ENCODE measurements around the gene MBOAT2.

Gene MBOAT2

DNA sequence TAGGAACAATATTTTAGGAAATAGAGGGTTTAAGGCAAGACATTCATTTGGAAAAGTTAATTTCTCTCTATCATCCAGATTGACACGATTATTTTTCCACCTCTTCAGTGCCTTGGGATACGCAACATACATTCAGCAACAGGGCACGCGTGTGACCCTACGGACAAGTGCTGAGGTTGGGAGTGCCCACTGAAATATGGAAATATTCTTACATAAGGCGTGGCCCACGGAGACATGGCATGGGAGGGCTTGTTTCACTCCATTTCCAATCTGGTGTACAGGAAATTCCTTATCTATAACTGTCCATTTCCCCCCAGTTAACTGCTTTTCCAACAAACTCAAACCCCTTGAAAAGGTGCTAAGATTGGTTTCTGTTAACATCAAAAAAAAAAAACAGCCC is 145.2 kb downstream of the MBOAT2 start:
- DNase-seq (ENCODE audit: low spot score), result no peak

DNA sequence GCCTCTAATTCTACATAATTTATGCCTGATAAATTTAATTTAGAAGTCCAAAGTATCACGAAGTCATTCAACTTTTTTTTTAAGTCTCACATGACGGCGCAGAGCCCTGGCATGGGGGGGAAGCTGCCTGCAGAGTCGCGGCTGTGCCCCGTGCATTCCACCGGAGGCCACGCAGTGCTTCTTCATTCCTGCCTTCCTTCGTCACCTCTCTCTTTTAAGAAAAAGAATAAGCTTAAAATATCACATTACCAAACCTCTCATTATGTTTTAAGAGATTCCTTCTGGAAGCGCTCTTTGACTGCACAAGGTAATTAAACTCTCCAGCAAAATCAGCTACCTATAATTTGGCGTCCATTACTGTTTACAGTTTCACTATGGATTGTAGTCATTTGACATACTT is 145.8 kb downstream of the MBOAT2 start:
- no peak for DNase-seq (ENCODE audit: low spot score)

DNA sequence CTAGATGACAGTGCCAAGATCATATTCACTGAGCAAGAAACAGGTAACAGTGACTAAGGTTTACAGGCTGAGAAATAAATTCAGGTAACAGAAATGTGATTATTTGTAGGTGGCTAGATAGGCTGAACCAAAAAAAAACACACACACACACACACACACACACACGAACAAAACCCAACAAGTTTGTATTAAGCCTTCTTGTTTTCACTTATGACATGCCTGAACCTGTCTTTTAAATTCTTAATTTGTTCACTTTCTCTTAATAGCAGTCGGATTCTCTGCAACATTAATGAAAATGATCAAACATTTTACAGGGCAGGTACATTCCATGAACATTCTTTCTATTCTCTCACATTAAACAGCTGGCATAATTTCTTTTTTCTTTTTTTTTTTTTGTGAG is 147.3 kb downstream of the MBOAT2 start:
- no peak for DNase-seq (ENCODE audit: low spot score)

DNA sequence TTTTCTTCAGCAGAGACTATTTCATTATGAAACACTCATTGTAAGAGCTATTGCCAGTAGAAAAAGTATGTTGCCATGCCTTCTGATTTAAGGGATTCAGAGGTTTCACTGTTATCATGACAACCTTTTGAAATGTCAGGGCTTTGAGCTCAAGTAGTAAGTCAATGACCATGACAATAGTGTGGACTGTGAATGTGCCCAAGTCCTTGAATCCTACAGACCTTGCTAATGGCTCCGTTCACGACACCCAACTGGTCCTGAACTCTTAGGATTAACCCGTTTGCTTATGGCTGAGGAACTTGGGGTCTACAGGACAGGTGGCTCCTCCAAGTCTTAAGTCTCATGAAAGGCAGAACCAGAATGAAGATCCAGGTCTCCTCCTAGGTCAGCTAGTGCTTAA is 148.5 kb downstream of the MBOAT2 start:
- no peak for DNase-seq (ENCODE audit: low spot score)

DNA sequence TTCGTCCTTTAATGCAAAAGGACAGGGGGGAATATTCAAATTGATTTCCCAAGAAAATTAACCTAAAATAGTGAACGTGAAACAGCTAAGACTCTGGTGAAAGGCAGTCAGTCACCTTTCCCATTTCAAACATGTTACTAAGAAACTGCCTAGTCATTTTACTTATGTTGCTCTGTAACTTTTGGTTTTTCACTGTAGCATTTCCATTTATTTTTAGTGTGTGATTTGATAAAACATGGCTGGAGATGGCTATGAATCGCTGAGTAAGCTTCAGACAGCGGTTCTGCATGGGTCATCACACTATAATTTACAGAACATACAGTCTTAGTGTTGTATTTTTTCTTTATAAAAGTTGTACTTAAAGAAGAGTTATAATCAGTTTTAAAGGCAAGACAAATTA is 150.1 kb downstream of the MBOAT2 start:
- DNase-seq (ENCODE audit: low spot score), result no peak

DNA sequence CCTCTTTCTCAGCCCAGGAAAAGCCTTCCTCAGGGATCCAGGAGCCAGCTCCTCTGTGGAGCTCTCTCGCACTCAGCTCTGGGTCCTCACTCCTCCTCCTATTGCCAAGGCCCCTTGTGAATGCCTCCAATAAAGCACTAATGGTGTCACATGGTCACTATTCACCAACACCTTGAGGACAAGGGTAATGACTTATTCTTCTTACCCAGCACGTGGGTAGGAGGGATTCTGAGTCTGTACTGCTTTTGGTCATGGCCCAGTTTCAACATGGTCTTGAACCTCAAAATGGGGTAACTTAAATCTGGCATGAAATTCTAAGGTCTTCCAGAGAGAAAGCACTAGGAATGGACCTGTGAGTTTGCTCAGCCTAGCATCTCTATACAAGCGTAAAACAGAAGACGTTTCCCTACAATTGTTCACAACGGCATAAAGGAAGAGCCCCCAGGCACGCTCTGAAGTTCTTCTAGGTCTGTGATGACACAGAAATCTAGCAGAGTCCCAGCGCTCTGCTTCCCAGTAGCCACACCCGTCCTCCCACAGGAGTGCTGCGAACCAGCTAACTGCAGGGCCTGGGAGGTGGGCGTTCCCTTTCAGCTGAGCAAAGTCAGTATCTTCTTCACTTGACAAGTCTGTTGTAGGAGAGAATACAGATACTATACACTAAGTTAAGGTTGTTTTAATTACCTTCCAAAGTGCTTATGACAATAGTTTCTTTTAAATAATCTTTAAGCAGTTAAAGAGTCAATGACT is 151.5 kb downstream of the MBOAT2 start:
- DNase-seq (ENCODE audit: low spot score), result no peak

DNA sequence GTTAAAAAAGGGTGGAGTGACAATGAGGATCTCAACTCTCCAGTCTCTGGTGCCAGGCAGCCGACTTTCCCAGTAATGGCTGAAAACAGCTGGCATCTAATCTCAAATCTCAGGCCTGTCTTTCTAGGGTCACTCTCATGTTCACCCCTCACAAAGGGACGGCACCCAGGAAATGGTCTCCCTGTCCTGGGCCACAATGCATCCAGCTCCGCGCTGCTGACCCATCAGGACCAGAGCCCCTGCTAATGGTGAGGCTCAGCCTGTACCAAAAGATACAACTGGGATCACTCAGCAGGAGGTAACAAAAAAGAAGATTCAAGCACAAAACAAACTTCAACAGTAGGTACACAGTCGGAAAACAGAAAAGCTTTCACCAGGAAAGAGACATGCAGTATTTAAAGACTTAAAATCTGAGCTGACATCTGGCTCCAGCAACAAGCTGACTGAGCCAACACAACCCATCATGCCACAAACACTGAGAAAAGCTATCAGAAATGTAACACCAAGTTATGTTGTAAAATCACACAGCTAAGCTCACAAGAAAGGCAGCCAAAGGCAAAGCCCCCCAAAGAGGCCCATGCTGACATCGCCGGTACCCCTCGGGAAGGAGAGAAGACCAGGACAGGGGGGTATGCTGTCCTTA is 152.5 kb downstream of the MBOAT2 start:
- DNase-seq (ENCODE audit: low spot score), result no peak

DNA sequence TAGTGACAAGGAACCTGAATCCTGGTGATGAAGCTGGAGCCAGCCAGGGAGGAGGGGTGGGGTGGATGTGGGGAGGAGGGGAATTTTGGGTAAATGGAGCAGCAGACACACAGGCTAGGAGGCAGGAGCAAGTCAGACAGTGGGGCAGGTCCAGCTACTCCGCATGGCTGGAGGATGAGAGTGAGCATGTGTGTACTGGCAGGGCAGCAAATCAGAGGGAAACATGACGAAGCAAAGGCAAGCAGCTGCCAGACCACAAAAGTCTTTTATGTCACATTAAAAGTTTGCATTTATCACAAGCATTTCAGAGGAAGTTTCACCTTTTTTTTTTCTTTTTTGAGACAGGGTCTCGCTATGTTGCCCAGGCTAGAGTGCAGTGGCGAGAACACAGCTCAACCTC is 154.2 kb downstream of the MBOAT2 start:
- DNase-seq (ENCODE audit: low spot score), result no peak

DNA sequence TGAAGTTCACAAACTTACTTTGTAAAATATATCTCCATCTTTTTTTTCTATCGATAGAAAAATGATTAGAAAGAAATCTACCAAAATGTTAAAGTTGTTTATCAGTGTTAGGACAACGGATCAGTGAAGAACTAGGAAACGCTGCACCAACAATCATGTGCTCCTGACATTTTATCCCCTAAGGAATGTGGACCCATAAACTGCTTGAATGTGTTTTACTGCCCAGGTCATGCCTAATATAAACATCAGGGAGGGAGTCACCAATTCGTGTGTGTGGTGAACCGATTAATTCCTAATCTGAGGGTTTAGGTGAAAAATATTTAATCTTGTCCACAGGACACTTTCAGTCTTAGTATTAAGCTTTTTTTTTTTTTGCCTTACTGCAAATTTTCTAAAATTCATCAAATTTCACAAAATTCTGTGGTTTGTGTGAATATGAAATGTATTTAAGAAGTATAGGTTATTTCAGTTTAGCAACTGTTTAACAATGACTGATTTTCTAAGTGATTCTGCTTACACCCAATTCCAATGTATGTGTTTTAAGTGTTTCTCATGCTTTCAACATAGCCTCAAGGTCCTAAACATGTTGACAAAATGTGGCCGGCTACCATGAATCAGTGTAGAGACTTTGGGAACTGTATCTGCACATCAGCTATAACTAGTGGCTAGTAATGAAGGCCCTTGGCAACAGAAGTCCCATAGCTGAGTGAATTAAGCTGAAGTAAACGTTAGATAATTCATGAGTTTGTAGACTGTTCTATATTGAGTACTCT is 155.0 kb downstream of the MBOAT2 start:
- no peak for DNase-seq (ENCODE audit: low spot score)

DNA sequence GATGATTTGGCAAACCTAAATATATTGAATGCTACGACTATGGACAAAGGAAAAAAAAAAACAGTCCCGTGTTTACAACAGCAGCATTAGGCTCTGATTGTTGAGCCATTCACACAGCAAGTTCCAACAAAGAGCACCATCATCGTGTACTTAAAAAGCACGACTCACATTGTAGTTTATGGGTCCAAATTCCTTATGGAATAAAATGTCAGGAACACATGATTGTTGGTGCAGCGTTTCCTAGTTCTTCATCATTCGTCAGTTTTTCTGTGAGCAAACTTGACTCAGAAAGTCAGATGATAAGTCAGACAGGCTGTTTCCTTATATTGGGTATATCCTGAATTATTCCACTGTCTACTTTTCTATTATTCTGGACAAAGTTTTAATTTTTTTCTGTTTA is 156.1 kb downstream of the MBOAT2 start:
- no peak for DNase-seq (ENCODE audit: low spot score)

DNA sequence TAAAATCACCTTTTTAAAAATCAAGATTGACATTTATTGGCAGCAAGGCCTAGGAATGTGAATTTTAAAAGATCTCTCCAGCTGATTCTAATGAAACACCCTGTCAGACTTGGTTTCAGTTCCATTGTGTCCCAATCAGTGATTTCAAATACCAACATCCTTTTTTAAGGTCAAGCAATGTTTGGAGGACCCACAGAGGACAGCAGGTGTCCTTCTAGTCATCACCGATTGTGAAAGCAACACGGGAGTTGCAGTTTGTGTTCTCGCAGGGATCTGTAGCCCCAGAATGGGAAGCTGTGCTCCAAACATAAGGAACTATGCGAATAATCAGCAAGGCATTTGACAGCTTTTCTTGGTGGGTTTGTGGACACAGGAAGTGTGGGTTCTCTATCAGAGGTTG is 161.6 kb downstream of the MBOAT2 start:
- DNase-seq (ENCODE audit: low spot score), result no peak

DNA sequence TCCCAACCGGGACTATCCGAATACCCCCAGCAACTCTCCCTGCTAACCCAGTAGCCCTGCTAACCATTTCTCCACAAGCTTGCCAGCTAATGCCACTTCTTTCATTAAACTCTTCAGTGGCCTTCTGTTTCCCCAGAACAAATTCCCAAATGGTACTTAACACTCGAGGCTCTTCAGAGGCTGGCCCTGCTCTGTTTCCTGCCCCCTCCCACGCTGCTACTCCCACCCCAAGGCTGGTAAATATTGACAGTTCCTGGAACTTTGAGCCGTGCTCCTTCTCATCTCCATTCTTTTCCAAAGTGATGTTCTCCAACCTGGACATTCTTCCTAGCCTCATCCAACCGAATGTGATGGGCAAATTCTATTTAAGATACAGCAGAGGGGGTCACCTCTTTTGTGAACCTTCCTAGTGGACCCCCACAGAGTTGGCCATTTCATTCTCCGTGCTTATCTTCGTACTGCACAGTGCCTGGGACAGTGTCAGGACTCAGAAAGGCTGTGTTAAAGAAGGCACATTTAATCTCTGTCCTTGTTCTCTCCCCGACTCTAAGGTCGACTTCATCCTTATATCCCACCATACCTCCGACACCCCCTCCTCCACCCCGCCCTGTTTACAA is 162.9 kb downstream of the MBOAT2 start:
- no peak for DNase-seq (ENCODE audit: low spot score)

DNA sequence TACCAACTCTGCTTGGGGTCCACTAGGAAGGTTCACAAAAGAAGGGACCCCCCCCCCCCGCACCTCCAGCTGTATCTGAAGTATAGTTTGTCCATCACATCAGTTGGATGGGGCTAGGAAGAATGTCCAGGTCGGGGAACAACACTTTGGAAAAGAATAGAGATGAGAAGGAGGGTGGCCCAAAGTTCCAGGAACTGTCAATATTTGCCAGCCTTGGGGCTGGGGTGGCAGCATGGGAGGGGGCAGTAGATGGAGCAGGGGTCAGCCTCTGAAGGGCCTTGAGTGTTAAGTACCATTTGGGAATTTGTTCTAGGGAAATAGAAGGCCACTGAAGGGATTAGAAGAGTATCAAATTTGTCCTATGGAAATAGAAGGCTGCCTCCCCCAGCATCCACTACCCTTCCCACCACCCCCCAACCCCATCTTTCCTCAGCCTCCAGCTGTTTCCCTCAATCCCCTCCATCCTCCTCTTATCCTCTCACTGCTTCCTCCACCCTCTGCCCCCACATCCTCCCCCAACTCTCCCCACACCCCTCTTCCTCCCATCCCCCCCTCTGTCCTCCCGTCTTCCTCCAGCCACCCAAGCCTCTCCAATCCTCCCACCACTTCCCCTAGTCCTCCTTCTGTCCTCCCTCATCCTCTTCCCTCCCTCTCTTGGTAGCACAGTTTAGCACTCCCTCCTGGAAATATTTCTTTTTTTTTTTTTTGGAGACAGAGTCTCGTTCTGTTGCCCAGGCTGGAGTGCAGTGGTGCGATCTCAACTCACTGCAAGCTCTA is 164.1 kb downstream of the MBOAT2 start:
- DNase-seq (ENCODE audit: low spot score), result no peak

DNA sequence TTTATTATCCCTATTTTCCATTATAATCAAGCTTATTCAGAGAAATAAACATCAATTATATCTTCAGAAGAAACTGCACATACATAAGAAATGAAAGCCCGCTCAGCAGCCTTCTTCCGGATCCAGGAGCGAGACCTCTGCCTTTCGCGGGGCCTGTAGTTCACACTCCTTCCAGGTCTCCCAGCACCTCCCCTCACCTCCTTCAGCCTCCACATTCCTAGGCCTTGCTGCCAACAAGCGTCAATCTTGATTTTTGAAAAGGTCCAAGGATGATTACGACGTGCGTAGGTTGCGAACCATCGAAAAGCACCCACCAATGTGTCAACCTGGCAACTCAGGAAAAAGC is 165.7 kb downstream of the MBOAT2 start:
- no peak for DNase-seq (ENCODE audit: low spot score)

DNA sequence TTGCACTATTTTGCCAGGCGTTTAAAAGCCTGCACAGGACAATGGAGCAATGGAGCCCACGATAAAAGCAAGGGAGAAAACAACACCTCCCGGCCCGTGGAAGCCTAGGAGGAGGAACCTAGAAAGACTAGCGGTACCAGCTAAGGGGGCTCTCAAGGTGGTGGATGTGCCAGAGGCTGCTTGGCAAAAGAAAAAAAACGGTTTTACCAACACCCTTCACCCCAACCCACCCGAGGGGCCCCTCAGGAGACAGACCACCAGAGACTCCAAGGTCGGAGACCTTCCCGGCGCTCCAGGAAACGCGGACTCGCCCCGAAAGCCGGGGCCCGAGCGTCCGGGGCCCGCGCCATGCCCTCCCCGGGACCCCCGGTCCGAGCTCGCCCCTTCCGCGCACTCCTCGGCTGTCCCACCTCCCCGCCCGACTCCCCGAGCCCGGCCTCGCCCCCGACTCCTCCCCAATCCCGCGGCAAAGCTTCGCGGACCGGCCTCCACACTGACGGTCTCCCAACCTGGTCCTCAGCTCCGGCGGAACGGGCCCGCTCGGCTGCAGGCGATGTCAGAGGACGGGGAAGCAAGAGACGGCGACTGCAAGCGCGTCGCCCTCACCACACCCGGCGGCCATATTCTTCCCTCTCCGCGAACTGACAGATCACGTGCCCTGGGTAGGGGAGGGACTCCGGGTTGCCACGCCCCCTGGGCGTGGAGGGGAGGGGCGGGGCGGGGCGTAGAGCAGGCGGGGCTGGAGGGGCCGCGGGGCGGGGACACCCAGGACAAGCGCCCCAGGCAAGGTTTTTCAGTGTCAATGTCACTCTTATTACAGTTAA is 166.3 kb downstream of the MBOAT2 start, which contains the start of gene KIDINS220:
KIDINS220 (minus strand) TSS at position 643 of the 824 bp plus-strand sequence. CDS start 10,520 bp downstream, outside the sequence.
- DNase-seq (ENCODE audit: low spot score), result peak; percentile 88

DNA sequence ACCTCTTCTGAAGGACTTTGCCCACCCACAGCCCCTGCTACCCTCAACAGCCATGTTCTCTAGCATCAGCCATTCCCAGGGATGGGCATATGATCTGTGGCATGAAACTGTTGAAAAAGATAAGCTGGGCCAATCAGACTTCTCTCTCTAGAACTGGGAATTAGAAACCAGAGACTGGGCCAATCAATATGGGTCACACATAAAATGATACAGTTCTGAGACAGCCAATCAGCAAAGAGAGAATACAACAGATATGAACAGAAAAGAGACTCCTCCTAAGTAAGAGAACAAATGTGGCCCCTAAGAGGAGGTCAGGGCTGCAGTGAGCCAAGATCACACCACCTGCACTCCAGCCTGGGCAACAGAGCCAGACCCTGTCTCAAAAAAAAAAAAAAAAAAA is 168.2 kb downstream of the MBOAT2 start:
- DNase-seq (ENCODE audit: low spot score), result no peak

DNA sequence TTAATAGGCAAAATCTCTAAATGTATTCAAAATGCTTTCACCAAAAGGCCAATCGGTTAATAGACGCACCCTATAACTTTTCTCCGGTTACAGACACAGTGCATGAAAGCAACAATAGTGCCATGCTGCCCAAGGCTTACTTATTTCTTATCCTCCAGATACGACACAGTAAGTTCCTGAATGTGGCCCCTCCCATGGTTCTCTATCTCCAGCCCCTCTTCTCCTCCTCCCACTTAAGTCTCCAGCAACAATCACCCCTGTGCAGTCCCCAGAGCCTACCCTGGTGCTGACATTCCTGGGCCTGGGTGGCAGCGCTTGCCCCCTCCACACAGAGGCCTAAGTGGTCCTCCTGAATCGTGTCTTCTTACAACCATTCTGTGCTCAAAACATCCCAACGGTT is 169.6 kb downstream of the MBOAT2 start:
- DNase-seq (ENCODE audit: low spot score), result no peak

DNA sequence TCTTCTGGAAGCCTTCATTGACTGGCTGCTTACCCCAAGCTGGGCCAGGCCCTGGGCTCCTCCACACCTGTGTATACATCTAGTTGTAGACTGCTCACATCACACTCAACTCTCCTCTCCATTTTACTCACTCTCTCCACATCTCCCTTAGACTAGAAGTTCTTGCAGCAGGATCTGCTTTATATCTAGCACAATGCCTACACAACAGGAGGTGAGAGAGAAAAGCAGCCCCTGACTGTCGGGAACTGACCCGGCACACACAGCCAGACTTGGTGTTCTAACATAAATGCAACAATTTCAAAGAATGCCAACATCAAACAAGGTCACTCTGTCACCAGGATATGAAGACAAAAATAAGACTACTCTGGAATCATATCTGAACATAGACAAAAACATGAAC is 172.0 kb downstream of the MBOAT2 start:
- no peak for DNase-seq (ENCODE audit: low spot score)

DNA sequence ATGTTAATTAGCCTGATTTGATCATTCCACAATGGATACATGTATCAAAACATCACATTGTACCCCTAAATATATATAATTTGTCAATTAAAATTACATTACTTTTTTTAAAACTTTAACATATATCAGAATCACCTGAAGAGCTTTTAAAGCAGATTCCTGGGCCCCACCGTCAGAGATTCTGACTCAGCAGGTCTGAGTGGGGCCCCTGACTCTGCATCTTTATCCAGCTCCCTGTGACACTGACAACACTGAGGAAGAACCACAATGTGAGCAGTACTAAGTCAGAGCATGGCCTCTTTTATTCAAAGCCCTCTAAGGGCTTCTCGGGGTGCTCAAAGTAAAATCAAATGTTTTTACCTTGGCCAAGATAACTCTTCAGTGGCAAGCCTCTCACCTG is 175.8 kb downstream of the MBOAT2 start:
- no peak for DNase-seq (ENCODE audit: low spot score)

DNA sequence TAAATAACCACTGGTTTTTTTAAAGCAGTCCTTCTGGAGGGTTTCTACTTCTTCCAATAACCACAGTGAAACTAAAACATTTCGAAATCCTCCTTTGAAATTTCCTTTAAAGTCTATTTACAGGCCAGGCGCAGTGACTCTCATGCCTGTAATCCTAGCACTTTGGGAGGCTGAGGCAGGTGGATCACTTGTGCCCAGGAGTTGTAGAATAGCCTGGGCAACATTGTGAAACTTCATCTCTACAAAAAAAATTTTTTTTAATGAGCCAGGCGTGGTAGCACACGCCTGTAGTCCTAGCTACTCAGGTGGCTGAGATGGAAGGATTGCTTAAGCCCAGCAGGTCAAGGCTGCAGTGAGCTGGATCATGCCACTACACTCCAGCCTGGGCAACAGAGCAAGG is 181.3 kb downstream of the MBOAT2 start:
- DNase-seq (ENCODE audit: low spot score), result no peak

Data from LoVo (cell line).